Activated CD4-positive, alpha-beta T cell treated with anti-CD3 and anti-CD28 coated beads for 1 hour (primary cell): ENCODE results near the gene THADA.

ENCODE experiments used
- DNase-seq: peaks from one replicate; pipeline ENCODE4 v3.0.0-alpha.2; 2020

The THADA gene

DNA sequence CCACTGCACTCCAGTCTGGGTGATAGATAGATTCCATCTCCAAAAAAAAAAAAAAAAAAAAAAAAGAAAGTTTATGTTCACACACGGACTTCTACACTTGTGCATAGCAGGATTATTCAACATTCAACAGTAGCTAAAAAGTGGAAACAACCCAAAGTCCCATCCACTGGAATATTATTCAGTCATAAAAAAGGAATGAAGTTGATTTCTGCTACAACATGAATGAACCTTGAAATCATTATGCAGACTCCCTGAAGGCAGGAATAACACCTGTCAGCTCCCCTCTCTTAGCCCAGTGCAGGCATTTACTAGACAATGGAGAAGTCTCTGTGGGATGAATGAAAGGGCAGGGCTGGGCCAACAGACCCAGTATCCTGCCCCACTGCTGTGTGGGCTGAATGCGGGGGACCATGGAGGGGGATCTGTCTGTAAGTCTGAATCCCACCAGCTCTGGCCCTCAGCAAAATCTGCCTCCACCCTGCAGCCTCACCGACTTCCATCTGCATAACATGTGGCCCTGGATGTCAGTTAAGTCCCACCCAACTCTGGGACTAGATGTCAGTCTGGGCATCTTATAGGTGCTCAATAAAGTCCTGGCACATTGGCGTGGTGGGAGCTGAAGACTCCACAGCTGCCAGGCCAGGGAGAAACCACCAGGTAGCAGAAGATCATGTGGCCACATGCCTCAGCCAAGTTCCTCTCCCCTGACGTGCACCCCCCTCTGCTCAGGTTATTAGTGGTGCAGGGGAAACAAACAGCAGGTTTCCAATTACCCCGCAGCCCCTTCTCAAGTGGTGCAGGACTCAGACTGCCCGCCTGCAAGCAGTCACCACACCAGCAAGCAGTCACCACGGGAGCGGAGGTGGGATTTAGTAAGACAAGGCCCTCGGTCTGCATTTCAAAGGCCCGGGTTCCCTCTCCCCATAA lies 378.3 kb downstream of the THADA start:
- DNase-seq, result no peak

- DNase-seq, result no peak
Measured at GRCh38 chr2:43216629-43217028, 379.2 kb downstream of the THADA start.

GRCh38 chr2:43215673-43216255 lies 380.1 kb downstream of the THADA start:
- DNase-seq, result no peak

GRCh38 chr2:43214253-43214652 lies 381.6 kb downstream of the THADA start:
- DNase-seq, result no peak

DNA sequence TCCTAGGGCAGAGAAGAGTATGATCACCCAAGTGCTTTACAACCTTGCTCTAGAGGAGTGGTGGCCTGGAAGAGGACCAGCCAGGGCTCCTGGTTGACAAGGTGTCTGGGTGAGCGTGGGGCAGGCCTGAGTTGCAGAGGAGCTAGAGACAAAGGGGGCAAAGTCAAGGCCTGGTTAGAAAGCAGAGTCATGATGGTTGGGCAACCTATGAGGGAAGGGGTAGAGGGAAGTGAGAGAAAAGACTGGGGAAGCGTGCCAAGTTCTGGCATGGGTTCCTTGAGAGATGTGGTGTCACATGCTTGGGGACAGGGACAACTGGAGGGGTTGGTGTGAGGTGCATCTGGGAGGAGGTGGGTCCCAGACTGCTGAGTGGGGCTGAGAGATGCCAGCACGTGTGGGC lies 382.9 kb downstream of the THADA start:
- no peak for DNase-seq

- no peak for DNase-seq
Measured at GRCh38 chr2:43212216-43212835, 383.5 kb downstream of the THADA start.

- DNase-seq, result no peak
Measured at GRCh38 chr2:43210467-43211303, 385.2 kb downstream of the THADA start.

DNA sequence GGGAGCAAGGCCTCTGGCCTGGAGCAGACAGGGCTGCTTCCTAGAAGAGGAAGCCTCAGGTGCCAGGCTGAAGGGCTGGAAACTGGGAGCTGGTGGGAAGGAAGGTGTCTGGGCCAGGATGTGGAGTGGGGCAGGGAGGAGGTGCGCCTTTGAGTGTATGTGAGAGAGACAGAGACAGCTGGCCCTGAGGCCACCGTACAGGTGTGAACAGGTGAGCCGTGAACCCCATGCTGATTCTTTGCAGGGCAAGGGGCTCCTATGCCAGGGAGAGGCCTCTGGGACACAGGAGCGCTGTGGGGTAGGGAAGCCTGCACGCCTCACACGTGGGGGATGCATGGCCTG lies 385.7 kb downstream of the THADA start:
- DNase-seq, result no peak

DNA sequence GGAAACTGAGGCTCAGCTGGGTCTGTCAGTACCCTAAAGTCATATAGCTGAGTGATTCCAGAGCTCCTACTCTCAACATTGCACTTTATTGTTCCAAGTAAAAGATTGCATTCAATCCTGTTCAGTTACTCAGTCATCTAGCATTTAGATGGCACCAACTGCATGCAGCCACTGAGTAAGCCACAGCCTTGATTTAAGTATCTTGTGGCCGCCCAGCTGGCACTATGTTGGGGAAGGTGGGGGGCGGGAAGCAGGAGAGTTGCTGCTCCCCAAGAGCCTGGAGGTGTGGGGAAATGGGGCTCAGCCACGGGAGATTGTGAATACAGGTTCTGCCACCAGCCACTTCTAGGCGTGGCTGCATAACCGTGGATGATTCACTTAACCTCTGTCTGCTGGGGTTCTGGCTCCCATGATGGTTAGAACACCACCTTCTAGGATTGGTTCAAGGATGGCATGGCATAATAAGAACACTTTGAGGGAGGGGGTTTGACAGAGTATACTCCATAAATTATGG lies 386.6 kb downstream of the THADA start:
- DNase-seq, result no peak

- no peak for DNase-seq
Measured at GRCh38 chr2:43207553-43208300, 388.1 kb downstream of the THADA start.

- DNase-seq, result no peak
Measured at GRCh38 chr2:43206602-43207001, 389.2 kb downstream of the THADA start.

DNA sequence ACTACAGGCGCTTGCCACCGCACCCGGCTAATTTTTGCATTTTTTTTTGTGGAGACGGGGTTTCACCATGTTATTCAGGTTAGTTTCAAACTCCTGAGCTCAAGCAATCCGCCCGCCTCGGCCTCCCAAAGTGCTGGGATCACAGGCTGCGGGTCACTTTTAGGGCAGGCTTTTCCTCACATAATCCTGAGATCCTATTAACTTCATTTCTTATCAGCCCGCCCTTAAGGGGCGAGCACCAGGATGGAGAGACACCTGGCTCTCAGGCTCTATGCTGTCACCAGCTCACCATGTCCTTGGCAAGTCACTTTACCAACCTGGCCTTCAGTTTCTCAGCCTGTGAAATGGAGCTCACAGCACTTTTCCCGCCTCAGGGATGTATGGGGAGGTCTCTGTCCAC lies 392.5 kb downstream of the THADA start:
- no peak for DNase-seq

- DNase-seq, result no peak
Measured at GRCh38 chr2:43202289-43202688, 393.5 kb downstream of the THADA start.

DNA sequence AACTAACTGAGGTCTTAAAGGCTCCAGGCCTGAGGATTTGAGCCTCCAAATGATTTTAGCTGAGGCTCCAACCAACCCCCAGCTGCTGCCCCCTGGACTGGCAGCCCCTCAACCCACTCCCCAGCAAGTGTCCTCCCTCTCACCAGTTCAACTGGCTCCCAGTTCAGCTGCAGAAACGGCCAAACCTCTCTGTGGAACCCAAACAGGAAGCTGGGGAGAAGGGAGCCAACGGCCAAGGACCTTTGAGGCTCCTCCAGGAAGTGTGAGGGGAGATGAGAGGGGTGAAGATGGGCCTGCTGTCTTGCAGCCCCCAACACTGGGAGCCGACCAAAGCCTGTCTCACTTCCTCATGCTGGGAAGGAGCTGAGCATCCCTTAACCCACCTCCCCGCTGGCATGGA lies 394.3 kb downstream of the THADA start:
- no peak for DNase-seq

DNA sequence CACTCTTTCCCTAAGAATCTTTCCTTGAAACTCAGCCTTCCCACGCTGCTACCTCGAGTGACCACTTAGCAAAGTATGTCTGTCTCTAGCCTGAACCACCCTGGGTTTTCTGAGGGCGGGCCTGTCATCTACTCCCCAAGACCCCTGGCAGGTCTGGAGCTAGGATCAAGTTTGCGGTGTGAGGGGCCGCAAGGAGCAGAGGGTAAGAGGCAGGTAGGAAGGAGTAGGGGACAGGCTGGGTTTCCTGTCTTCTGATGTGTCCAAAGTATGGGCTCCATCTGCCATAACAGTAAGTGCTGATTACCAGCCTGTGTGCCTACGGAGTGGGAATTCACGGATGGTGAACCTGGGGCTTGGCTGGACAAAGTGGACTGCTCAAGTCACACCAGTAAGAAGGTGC lies 394.8 kb downstream of the THADA start:
- DNase-seq, result no peak

- DNase-seq, result no peak
Measured at GRCh38 chr2:43199492-43200488, 396.0 kb downstream of the THADA start.

DNA sequence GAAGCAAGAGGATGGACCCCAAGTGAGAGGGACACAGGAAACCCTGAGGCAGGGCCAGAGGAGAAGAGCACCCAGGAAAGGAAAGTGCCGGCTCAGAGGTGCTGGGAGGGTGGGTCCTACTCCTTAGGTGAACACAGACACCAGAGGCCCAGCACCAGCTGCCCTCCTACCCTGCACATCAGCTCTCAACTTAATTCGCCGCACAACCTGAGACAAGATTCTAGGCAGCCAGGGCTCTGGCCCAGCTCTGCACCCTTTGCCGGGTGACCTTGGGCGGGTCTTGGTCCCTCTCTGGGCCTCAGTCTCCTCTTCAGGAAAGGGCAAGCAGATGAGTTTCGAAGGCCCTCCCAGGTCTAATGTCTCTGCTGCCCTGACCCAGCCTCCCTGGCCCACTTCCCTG lies 397.6 kb downstream of the THADA start:
- DNase-seq, result no peak

DNA sequence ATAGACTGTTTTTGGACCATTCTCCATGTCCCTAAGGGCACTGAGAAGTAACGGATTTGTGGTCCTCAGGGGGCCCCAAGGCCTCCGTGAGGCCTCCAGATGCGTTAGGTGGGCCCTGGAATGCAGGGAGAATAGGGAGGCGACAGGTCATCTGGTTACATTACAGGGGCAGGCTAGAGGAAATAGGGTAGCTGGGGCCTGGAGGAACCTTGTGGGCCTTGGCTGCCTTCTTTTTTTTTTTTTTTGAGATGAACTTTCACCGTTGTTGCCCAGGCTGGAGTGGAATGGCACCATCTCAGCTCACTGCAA lies 398.3 kb downstream of the THADA start:
- no peak for DNase-seq

GRCh38 chr2:43196768-43197587 lies 398.9 kb downstream of the THADA start:
- DNase-seq, result no peak
